GM18498 (cell line): ENCODE data around the gene ERC2.
A peak's percentile ranks its signal among the peaks of the same experiment; 100 is the strongest.

Experiments
- ATAC-seq: cut with Tn5 transposase; IDR thresholded peaks from one replicate; pipeline ENCODE4 v1.9.1; 2021; ENCODE audit warnings: mild to moderate bottlenecking, moderate library complexity; ENCODE audit not compliant: unreplicated experiment

ERC2 gene

DNA sequence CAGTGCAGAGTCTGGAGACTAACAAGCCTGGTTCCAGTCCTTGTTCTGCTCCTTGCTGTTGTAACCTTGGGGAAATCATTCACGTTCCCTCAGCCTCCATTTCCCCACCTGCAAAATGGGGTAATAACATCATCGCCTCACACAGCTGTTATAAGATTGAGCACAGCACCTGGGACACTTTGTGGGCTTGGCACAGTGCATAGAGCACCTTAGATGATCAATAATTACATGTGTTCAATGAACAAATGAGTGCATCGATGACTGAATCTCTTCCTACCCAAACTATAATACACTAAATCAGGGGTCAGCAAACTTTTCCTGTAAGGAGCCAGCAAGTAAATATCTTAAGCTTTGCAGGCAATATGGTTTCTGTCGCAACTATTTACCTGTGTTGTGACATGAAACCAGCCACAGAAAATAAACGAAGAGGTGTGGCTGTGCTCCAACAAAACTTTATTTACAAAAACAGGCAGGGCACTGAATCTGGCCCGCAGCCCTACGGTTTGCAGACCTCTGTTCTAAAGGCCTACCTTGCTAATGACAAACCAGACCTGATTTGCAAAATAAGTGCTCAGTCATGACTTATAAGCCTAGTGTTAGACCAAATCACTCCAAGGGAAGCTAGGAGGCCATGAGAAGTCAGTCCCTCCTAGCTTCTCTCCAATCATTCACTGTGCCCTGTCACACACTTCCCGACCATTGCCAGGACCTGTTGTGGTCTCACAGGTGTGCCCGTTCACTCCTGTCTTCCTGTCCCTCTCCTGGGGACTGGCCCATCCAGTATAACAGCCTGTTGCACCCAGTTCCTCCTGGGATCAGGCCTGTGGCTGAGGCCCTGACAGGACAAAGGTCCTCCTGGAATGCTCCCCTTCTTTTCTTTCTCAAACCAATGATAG lies 831.7 kb downstream of the ERC2 start:
- ATAC-seq = no peak

GRCh38 chr3:55634345-55634744 lies 833.9 kb downstream of the ERC2 start:
- no peak for ATAC-seq

- no peak for ATAC-seq
Measured at GRCh38 chr3:55633333-55633732, 834.9 kb downstream of the ERC2 start.

DNA sequence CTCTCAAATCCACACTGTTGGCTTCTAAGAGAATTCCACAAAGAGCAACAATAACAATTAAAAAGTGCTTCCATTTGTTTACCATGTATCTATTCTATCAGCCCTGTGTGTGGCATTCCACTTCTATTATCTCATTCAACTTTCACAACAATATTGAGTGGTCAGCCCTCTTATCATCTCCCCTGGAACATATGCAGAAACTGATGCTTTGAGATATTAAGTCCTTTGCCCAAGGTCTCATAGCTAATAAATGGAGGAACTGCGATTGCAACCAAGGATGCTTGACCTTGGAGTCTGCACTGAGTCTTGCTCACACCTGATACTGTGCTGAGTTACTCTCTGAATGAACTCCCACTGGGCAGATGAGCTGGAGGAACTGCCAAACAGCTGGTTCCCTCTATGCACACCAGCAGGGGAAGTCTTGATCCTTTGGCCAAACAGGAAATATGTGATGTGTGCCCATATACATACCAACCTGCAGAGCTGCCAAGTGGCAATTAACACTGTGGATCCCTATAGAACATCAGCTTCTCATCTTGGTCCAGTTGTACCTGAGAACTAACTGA lies 836.4 kb downstream of the ERC2 start:
- no peak for ATAC-seq

DNA sequence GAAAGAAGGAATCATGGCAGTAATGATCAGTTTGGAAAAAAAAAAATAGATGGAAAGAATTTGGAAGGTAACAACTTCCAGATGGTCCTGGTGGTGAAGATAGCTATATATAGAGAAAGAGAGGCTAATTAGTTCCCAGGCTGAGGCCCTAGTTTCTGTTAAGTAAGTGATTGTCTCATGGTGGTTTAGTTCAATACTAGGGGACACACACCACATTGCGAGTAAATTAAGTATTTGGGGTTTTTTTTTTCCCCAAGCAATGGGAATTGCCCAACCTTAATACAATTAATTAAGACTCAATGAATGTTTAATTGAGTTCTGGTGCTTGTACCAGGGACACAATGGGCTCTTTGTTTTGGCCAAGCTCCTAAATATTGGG lies 837.4 kb downstream of the ERC2 start:
- ATAC-seq = no peak

GRCh38 chr3:55630280-55630920 lies 837.9 kb downstream of the ERC2 start:
- ATAC-seq = no peak

GRCh38 chr3:55629432-55629831 lies 838.8 kb downstream of the ERC2 start:
- no peak for ATAC-seq

DNA sequence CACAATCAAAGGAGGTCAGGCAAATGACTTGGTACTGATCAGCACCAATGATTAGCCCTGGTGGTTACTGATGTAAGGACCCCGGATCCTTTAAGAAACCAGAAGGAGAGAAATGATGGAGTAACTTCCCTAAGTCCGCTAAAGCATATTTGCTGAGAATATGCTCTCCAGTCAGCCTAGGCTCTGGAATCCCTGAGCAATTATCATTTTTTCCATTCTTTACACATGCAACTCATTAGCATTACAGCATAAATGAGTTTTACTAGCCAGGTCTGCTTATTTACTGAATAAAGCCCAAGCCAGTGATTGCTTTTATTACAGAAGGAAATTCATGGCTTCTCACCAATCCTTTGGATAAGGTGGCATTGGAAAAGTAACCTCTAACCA lies 842.0 kb downstream of the ERC2 start:
- no peak for ATAC-seq

GRCh38 chr3:55624238-55624637 lies 844.0 kb downstream of the ERC2 start:
- ATAC-seq = no peak

- ATAC-seq = no peak
Measured at GRCh38 chr3:55623786-55624185, 844.5 kb downstream of the ERC2 start.

GRCh38 chr3:55622733-55623132 lies 845.5 kb downstream of the ERC2 start:
- ATAC-seq = no peak

GRCh38 chr3:55622116-55622515 lies 846.2 kb downstream of the ERC2 start:
- no peak for ATAC-seq

GRCh38 chr3:55621648-55622047 lies 846.6 kb downstream of the ERC2 start:
- no peak for ATAC-seq

DNA sequence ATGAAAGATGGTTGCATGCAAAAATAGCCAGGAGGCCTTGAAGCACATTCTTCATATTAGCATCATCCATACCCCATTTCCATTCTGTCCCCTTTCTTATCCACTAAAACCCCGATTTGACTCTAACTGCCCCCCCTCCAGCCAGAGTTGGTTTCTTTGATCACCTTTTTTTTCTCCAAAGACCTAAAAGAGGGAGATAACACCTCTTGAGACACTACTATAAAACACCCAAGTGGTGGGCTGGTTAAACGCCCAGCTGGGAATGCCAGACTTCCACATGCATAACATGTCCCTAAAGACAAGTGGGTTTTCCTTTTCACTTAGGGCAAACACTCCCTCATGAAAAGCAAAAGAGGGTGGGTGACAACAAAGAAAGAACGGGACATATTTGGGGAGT lies 847.2 kb downstream of the ERC2 start:
- ATAC-seq = no peak

DNA sequence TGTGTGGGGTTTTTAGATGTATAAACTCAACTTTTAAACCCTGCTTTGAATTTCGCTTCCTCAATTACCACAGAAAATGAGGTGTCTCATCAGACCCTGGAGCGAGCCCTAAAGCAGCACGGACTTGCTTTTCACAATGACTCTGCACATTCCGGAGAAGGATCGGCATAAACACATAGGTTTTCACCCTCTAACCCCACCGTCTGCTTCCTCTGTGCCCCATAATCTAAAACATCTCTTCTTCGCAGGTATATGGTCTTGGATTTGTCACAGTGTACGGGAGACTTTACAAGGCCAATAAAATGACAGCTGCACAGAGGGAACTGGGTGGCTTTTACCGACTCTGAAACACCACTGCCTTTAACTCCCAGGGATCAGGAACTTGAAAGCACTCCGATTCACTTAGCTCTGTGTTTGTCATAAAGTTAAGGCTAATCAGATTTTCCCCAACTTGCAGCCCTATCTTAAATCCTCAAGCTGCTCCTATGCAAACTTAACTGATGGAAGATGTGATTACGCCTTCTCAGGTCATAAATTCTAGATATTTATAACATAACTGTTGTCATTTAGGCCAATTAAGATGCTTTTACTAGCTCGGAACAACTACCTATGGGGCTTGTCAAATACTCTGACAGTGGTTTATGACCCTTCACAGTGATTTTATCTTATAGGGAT lies 847.8 kb downstream of the ERC2 start:
- peak; percentile 56 for ATAC-seq

DNA sequence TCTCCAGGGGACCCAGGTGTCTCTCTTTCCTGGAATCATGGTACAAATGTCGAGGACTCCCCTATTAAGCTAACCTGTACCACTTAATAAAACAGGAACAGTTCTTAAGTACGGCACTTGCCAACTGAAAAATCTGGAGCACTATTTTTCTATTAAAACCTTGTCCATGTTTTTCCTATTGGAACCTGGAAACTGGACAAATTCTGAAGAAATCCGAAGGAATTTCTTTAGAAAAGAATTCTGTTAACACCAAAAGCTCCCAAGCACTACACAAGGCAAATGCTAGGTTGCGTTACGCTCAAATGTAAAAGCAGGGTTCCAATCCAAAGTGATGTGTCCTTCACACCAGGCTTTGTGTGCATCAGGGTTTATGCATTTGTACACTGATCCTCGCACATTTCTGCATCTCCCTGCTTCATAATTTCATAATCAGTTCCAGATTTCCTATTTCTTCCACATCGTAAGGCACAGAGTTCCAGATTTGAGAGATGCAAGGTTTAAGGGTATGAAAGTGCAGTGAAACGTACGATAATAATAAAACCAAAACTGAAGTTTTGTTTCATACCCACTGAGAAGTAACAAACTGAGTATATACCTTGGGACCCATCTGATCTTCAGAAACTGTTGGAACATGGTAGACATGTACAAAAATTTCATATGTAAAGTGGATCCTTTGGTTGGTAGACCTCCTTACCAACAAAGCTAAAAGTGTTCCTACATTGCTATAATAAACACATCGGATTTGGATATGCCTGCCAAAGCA lies 849.0 kb downstream of the ERC2 start:
- ATAC-seq = no peak

DNA sequence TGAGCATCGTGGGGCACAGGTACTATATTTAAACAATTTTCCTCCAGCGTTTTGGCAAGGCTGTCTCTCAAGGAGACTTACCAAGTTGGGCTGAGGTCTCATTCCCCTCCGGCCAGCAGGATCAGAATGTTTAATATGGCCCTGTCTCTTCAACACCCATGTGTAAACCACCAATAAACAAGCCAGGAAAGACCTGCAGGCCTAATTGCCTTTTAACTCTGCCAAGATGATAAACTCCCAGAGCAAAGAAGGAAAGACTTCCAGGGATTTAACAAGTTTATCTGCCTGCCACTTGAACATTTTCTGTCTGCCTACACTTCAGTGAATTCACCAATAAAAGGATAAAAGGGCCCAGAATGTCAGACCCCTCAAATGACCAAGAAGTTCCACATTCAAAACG lies 850.9 kb downstream of the ERC2 start:
- ATAC-seq = no peak

DNA sequence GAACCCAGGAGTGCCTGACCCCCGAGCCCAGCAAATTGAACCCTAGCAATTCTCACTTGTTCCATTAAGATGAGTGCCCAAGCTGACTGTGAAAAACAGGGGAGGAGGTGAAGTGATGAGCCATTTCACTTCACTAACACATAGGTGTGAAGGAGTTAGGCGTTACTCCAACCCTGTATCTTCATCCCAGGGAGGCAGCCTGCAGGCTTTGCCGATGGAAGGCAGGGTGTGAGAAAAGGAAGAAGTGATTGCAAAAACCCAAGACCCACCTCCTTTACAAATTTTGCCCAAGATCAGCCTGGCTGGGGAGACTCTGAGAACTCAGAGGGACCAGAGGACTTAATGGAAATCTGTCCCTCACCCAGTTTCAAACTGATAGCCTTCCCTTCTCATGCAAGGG lies 851.5 kb downstream of the ERC2 start:
- no peak for ATAC-seq

DNA sequence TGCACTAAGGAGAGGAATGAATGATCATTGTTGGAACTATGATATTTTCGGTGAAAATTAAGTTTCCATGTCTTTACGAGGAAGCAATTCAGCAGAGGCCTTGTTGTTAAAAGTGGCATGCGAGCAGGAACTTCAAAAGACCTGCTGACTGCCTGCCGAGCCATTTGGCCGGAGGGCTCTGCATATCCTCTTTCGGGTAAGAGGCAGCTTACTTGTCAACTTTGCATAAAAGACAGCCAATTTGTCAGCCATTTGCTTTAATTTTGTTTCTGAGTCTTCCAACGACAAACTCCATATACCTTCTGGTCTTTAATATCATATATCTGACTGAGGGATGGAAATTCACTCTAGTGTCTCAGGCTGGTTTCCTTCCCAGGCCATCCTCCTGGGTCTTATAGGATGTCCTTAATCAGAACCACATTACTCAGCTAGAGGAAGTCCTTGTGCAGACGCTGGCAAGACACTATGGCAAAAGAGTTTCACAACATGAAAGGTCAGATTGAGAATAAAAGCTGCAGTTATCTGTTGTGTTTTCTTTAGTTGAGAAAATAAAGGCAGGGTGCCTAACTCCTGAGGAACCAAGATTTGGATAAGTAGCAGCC lies 852.5 kb downstream of the ERC2 start:
- no peak for ATAC-seq

GRCh38 chr3:55615039-55615693 lies 853.1 kb downstream of the ERC2 start:
- no peak for ATAC-seq
